ENCODE results near the gene TMEM95. TPM values are rescaled to one million over a fixed set of nuclear protein-coding genes. Genes with fewer than 3 reads are reported as not detected.

Gene TMEM95
- total and polyA plus RNA-seq, 10 of the 15 experiments (the other 5 are each of a cell fraction or from before 2014, with no cell fraction given) = 0.05 to 0.28 TPM; not detected in 8

DNA sequence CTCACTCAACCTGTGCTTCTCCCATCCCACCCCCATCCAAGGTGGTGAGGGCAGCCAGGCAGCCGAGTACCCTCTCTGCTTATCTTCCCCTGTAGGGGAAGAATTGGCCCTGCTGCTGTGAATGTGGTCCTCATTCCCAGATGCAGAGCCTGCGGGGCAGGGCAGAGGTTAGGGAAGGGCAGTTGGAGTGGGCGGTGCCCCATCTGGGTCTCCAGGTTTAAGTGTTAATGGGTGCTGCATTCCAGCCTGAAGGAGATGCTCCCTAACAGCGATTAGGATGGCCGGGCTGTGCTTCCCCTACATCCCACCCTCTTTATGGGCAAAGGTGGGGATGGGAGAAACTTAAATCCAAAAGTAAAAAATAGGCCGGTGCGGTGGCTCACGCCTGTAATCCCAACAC lies 12.1 kb downstream of the TMEM95 start:
- POLR2A ChIA-PET = interaction anchor here (0.6 kb wide), 1 partner anchor 25 kb away, joined by 3 read pairs; no protein-coding TSS in a partner anchor
- DNase-seq (ENCODE audit: low read depth, low spot score) (no peak), FAIRE-seq (no peak), ATAC-seq (no peak)
- no peak overlapping the region for H3K27ac ChIP-seq (ENCODE audit: control insufficient read depth, insufficient read depth)
- 62% methylated on average over 8 of the region's 8 CpGs for WGBS (ENCODE audit: insufficient coverage, insufficient replicate concordance, low lambda C conversion rate, missing lambda C conversion rate)
- no peak overlapping the region for H2AFZ ChIP-seq (ENCODE audit: control insufficient read depth, low read depth, low read length)
- H4K20me1 ChIP-seq (ENCODE audit: control insufficient read depth, insufficient read depth) = no peaks in the 10 kb centered on the region
- RAD21 ChIA-PET (ENCODE audit: unreplicated experiment) = no interaction called here
- no peak overlapping the region for H3K9ac ChIP-seq (ENCODE audit: control insufficient read depth, insufficient read depth, low read length)
- H3K4me1 ChIP-seq (ENCODE audit: control insufficient read depth, insufficient read depth, low read length) = no peaks in the 10 kb centered on the region
- H3K36me3 ChIP-seq (ENCODE audit: control insufficient read depth in 2 of 2, insufficient read depth in 2 of 2, low read length in 1 of 2) = no peaks in the 10 kb centered on the region
- in situ Hi-C loops (cut with MboI) (no loop called here), intact Hi-C loops (cut with micrococcal nuclease; ENCODE audit: unreplicated experiment) (no loop called here)
- H3K79me2 ChIP-seq (ENCODE audit: control insufficient read depth, insufficient read depth, low read length) = no peaks in the 10 kb centered on the region
- no peaks in the 10 kb centered on the region for H3K27me3 ChIP-seq (replicated peaks in 1 of 2; ENCODE audit: control insufficient read depth in 2 of 2, insufficient read depth in 2 of 2, low read length in 1 of 2)
- H3K4me3 ChIP-seq = no peak overlapping the region
- CTCF ChIA-PET = interaction anchor here (1.6 kb wide), 1 partner anchor 11 kb away, joined by 5 read pairs; no protein-coding TSS in a partner anchor
- H3K4me2 ChIP-seq (ENCODE audit: control insufficient read depth, insufficient read depth) = no peak overlapping the region
- SMC1A ChIA-PET (ENCODE audit: uncharacterized antibody, unreplicated experiment) = no interaction called here
- TF ChIP-seq FOXM1 (IDR thresholded peaks at IDR 0.05; ENCODE audit: low read depth, low read length) = no peak
- TF ChIP-seq CBX5 (IDR thresholded peaks at IDR 0.05; ENCODE audit: low read depth) = no peak
- no peak for TF ChIP-seq NFYB (IDR thresholded peaks at IDR 0.05; ENCODE audit: insufficient read depth, low read depth, low read length)
- TF ChIP-seq, protein P1, sequence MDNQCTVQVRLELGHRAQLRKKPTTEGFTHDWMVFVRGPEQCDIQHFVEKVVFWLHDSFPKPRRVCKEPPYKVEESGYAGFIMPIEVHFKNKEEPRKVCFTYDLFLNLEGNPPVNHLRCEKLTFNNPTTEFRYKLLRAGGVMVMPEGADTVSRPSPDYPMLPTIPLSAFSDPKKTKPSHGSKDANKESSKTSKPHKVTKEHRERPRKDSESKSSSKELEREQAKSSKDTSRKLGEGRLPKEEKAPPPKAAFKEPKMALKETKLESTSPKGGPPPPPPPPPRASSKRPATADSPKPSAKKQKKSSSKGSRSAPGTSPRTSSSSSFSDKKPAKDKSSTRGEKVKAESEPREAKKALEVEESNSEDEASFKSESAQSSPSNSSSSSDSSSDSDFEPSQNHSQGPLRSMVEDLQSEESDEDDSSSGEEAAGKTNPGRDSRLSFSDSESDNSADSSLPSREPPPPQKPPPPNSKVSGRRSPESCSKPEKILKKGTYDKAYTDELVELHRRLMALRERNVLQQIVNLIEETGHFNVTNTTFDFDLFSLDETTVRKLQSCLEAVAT (IDR thresholded peaks at IDR 0.05) = no peak
- TF ChIP-seq SREBF1 (IDR thresholded peaks at IDR 0.05; ENCODE audit: low read length) = no peak
- TF ChIP-seq, protein P2, sequence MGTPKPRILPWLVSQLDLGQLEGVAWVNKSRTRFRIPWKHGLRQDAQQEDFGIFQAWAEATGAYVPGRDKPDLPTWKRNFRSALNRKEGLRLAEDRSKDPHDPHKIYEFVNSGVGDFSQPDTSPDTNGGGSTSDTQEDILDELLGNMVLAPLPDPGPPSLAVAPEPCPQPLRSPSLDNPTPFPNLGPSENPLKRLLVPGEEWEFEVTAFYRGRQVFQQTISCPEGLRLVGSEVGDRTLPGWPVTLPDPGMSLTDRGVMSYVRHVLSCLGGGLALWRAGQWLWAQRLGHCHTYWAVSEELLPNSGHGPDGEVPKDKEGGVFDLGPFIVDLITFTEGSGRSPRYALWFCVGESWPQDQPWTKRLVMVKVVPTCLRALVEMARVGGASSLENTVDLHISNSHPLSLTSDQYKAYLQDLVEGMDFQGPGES (IDR thresholded peaks at IDR 0.05) = no peak
- TF ChIP-seq ZNF384 (IDR thresholded peaks at IDR 0.05; ENCODE audit: borderline replicate concordance, low read depth, low read length) = no peak
- TF ChIP-seq, protein P3, sequence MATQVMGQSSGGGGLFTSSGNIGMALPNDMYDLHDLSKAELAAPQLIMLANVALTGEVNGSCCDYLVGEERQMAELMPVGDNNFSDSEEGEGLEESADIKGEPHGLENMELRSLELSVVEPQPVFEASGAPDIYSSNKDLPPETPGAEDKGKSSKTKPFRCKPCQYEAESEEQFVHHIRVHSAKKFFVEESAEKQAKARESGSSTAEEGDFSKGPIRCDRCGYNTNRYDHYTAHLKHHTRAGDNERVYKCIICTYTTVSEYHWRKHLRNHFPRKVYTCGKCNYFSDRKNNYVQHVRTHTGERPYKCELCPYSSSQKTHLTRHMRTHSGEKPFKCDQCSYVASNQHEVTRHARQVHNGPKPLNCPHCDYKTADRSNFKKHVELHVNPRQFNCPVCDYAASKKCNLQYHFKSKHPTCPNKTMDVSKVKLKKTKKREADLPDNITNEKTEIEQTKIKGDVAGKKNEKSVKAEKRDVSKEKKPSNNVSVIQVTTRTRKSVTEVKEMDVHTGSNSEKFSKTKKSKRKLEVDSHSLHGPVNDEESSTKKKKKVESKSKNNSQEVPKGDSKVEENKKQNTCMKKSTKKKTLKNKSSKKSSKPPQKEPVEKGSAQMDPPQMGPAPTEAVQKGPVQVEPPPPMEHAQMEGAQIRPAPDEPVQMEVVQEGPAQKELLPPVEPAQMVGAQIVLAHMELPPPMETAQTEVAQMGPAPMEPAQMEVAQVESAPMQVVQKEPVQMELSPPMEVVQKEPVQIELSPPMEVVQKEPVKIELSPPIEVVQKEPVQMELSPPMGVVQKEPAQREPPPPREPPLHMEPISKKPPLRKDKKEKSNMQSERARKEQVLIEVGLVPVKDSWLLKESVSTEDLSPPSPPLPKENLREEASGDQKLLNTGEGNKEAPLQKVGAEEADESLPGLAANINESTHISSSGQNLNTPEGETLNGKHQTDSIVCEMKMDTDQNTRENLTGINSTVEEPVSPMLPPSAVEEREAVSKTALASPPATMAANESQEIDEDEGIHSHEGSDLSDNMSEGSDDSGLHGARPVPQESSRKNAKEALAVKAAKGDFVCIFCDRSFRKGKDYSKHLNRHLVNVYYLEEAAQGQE (IDR thresholded peaks at IDR 0.05; ENCODE audit: low read depth, low read length) = no peak
- TF ChIP-seq, protein P4, sequence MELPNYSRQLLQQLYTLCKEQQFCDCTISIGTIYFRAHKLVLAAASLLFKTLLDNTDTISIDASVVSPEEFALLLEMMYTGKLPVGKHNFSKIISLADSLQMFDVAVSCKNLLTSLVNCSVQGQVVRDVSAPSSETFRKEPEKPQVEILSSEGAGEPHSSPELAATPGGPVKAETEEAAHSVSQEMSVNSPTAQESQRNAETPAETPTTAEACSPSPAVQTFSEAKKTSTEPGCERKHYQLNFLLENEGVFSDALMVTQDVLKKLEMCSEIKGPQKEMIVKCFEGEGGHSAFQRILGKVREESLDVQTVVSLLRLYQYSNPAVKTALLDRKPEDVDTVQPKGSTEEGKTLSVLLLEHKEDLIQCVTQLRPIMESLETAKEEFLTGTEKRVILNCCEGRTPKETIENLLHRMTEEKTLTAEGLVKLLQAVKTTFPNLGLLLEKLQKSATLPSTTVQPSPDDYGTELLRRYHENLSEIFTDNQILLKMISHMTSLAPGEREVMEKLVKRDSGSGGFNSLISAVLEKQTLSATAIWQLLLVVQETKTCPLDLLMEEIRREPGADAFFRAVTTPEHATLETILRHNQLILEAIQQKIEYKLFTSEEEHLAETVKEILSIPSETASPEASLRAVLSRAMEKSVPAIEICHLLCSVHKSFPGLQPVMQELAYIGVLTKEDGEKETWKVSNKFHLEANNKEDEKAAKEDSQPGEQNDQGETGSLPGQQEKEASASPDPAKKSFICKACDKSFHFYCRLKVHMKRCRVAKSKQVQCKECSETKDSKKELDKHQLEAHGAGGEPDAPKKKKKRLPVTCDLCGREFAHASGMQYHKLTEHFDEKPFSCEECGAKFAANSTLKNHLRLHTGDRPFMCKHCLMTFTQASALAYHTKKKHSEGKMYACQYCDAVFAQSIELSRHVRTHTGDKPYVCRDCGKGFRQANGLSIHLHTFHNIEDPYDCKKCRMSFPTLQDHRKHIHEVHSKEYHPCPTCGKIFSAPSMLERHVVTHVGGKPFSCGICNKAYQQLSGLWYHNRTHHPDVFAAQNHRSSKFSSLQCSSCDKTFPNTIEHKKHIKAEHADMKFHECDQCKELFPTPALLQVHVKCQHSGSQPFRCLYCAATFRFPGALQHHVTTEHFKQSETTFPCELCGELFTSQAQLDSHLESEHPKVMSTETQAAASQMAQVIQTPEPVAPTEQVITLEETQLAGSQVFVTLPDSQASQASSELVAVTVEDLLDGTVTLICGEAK (IDR thresholded peaks at IDR 0.05; ENCODE audit: borderline replicate concordance) = no peak
- no peak for TF ChIP-seq SRF (IDR thresholded peaks at IDR 0.05; ENCODE audit: low read depth in 2 of 2, low read length in 2 of 2)
- no peak for TF ChIP-seq RUNX3 (IDR thresholded peaks at IDR 0.05; ENCODE audit: low read length)
- no peak for TF ChIP-seq TARDBP (IDR thresholded peaks at IDR 0.05; ENCODE audit: borderline replicate concordance)
- no TSS peak for BruUV-seq (replicated peaks)
- H3K9me3 ChIP-seq (replicated peaks; ENCODE audit: control insufficient read depth, insufficient read depth, low read length) = no peaks in the 10 kb centered on the region

All from GM12878 (cell line).